Hepatocyte (in vitro differentiated cells): Measurements from ENCODE around the gene ZBTB26. TPM values are rescaled to one million over a fixed set of nuclear protein-coding genes. Genes with fewer than 3 reads are reported as not detected.
A peak's percentile ranks its signal among the peaks of the same experiment; 100 is the strongest.

Experiments used
- DNase-seq: peaks from one replicate; pipeline ENCODE4 v3.0.0-alpha.2; 2016; ENCODE audit warnings: low spot score
- H2AFZ ChIP-seq: fragments of 200-600 bp; sonication (generic); 2 replicates; pipeline ENCODE4 v1.6.0; 2016; ENCODE audit warnings: antibody characterized with exemption, mild to moderate bottlenecking
- H3K27ac ChIP-seq: fragments of 200-600 bp; sonication (generic); 2 replicates; pipeline ENCODE4 v1.5.1; 2016; ENCODE audit warnings: mild to moderate bottlenecking
- H3K27me3 ChIP-seq: fragments of 200-600 bp; sonication (generic); 2 replicates; pipeline ENCODE4 v1.6.1; 2016
- H3K36me3 ChIP-seq: fragments of 200-600 bp; sonication (generic); replicated peaks from 2 replicates; pipeline ENCODE4 v1.5.1; 2016; ENCODE audit warnings: low read depth; ENCODE audit not compliant: insufficient read depth
- H3K4me1 ChIP-seq: fragments of 200-600 bp; sonication (generic); 2 replicates; pipeline ENCODE4 v1.5.1; 2016; ENCODE audit warnings: mild to moderate bottlenecking, moderate library complexity; ENCODE audit not compliant: insufficient read depth
- H3K4me2 ChIP-seq: fragments of 200-600 bp; sonication (generic); 2 replicates; pipeline ENCODE4 v1.6.0; 2016
- H3K4me3 ChIP-seq: fragments of 200-600 bp; sonication (generic); 2 replicates; pipeline ENCODE4 v1.5.1; 2016; ENCODE audit warnings: mild to moderate bottlenecking
- H3K79me2 ChIP-seq: fragments of 200-600 bp; sonication (generic); 2 replicates; pipeline ENCODE4 v1.6.0; 2017; ENCODE audit warnings: mild to moderate bottlenecking
- H3K9me2 ChIP-seq: fragments of 200-600 bp; sonication (generic); replicated peaks from 2 replicates; pipeline ENCODE4 v1.6.0; 2017; ENCODE audit warnings: mild to moderate bottlenecking; ENCODE audit not compliant: insufficient read depth
- H3K9me3 ChIP-seq: fragments of 200-600 bp; sonication (generic); 2 replicates; pipeline ENCODE4 v1.5.1; 2016; ENCODE audit warnings: low read depth, mild to moderate bottlenecking
- H4K20me1 ChIP-seq: fragments of 200-600 bp; sonication (generic); 2 replicates; pipeline ENCODE4 v1.6.0; 2016; ENCODE audit warnings: mild to moderate bottlenecking; ENCODE audit not compliant: insufficient read depth, poor library complexity, severe bottlenecking
- EZH2 ChIP-seq: fragments of 200-600 bp; sonication (generic); IDR thresholded peaks from 2 replicates; pipeline ENCODE4 v1.6.1; 2016; ENCODE audit warnings: antibody characterized with exemption, mild to moderate bottlenecking, borderline replicate concordance
- EZH2phosphoT487 ChIP-seq: fragments of 200-600 bp; sonication (generic); IDR thresholded peaks from one replicate; pipeline ENCODE4 v1.6.1; 2018; ENCODE audit warnings: antibody characterized with exemption, mild to moderate bottlenecking, low read depth, moderate library complexity; ENCODE audit not compliant: unreplicated experiment, severe bottlenecking
- WGBS: methylation state at CpG from one replicate; pipeline ENCODE4 v1.1.6; 2016; ENCODE audit warnings: low lambda C conversion rate; ENCODE audit errors: missing lambda C conversion rate; 5-methylcytosine and 5-hydroxymethylcytosine counted together
- polyA plus RNA-seq: library from polyadenylated mRNA; unstranded; fragments of >200 nt; fragmentation: Nextera tagmentation; extraction: Ambion mirVana; gene quantifications from 2 replicates; pipeline ENCODE4 v1.2.1, GENCODE V29; 2016
- total RNA-seq: library from RNA; depleted of rRNA; stranded (reverse); fragments of >200 nt; gene quantifications from 2 replicates; pipeline ENCODE4 v1.2.3, GENCODE V29; 2014
- TF ChIP-seq, protein P1 (sequence below): fragments of 200-600 bp; sonication (generic); IDR thresholded peaks from 2 replicates; pipeline ENCODE4 v1.5.1; 2016; ENCODE audit warnings: antibody characterized with exemption, mild to moderate bottlenecking; ENCODE audit not compliant: poor library complexity

The ZBTB26 gene
- total and polyA plus RNA-seq, 2 experiments from 2014 or later, result 2.9 to 7.7 TPM

DNA sequence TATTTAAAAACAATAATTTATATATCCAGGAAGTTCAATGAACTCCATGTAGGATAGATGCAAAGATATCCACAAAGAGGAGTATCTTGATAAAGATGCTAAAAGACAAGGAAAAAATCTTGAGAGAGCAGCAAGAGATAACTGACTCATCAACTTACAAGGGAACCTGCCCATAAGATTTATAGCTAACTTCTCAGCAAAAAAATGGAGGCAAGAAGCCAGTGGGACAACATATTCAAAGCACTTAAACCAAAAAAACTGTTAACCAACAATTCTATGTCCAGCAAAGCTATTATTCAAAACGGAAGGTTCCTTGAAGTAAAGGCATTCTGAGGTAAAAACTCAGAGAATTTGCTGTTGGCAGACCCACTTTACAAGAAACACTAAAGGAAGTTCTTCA lies 29.8 kb upstream of the ZBTB26 start:
- Histone ChIP-seq H3K27me3 (no peaks in the 10 kb centered on the region), H4K20me1 (peaks cover 2% of the 10 kb centered on the region), H3K79me2 (peaks cover 33% of the 10 kb centered on the region), H3K36me3 (no peaks in the 10 kb centered on the region), H3K9me2 (no peaks in the 10 kb centered on the region), H3K4me3 (no peak overlapping the region), H3K4me2 (no peak overlapping the region), H3K27ac (no peak overlapping the region), H3K4me1 (no peaks in the 10 kb centered on the region), H3K9me3 (no peaks in the 10 kb centered on the region), H2AFZ (no peak overlapping the region)
- no peak for DNase-seq
- 76% methylated on average over 1 of the region's 1 CpG for WGBS
- TF ChIP-seq EZH2phosphoT487, result no peak
- no peak for TF ChIP-seq EZH2
- TF ChIP-seq, protein P1, sequence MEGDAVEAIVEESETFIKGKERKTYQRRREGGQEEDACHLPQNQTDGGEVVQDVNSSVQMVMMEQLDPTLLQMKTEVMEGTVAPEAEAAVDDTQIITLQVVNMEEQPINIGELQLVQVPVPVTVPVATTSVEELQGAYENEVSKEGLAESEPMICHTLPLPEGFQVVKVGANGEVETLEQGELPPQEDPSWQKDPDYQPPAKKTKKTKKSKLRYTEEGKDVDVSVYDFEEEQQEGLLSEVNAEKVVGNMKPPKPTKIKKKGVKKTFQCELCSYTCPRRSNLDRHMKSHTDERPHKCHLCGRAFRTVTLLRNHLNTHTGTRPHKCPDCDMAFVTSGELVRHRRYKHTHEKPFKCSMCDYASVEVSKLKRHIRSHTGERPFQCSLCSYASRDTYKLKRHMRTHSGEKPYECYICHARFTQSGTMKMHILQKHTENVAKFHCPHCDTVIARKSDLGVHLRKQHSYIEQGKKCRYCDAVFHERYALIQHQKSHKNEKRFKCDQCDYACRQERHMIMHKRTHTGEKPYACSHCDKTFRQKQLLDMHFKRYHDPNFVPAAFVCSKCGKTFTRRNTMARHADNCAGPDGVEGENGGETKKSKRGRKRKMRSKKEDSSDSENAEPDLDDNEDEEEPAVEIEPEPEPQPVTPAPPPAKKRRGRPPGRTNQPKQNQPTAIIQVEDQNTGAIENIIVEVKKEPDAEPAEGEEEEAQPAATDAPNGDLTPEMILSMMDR, result no peak

DNA sequence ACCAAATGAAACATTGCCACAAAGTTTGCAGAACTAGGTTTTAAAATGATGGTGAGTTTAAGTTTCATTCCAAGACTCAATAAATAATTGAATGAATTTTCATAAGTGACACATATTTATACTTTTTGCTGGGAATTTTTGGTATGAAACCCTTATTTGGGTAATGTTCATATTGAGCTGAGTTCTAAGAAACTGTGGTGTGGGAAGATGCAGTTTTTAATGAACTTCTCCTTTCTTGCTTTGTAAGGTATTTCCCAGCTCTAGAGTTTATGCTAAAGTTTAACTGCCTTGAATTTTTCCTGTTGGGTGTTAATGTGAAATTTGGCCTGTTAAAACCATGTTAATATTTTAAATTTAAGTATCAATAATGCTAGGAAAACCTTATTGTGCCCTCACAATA lies 24.6 kb upstream of the ZBTB26 start:
- DNase-seq, result no peak
- H3K36me3 ChIP-seq, result no peaks in the 10 kb centered on the region
- H2AFZ ChIP-seq, result no peak overlapping the region
- H4K20me1 ChIP-seq, result peaks cover 38% of the 10 kb centered on the region
- no peaks in the 10 kb centered on the region for H3K9me3 ChIP-seq
- no peak overlapping the region for H3K4me3 ChIP-seq
- peaks cover 71% of the 10 kb centered on the region for H3K79me2 ChIP-seq
- H3K27me3 ChIP-seq, result no peaks in the 10 kb centered on the region
- peaks cover 9% of the 10 kb centered on the region for H3K4me1 ChIP-seq
- no peak overlapping the region for H3K4me2 ChIP-seq
- TF ChIP-seq EZH2phosphoT487, result no peak
- TF ChIP-seq EZH2, result no peak
- TF ChIP-seq, protein P1, result no peak
- no peaks in the 10 kb centered on the region for H3K9me2 ChIP-seq
- no peak overlapping the region for H3K27ac ChIP-seq

DNA sequence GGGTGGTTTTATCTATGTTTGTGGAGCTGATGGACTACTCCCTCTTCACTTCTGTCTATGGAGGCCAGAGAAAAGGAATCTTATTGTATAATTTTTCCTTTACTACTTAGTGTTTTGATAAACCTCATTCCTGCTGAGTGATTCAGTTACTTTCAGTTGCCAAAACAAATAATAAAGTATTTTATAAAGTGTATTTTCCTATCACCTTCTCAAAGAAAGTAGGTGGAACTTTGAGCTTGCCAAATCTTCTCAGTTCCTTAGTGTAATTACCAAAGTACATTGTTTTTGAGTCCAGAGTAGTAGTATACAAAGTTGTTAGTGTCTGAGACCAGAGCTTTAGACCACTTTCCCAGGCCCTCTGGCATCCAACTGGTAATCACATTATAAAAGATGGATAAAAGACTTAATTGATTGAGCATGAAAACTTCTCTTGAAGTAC lies 23.0 kb upstream of the ZBTB26 start:
- peaks cover 9% of the 10 kb centered on the region for H3K4me1 ChIP-seq
- TF ChIP-seq, protein P1, result no peak
- TF ChIP-seq EZH2phosphoT487, result no peak
- no peak for TF ChIP-seq EZH2
- peaks cover 88% of the 10 kb centered on the region for H3K79me2 ChIP-seq
- DNase-seq, result no peak
- H3K4me2 ChIP-seq, result no peak overlapping the region
- H3K27ac ChIP-seq, result peak overlapping the region; percentile 14
- no peaks in the 10 kb centered on the region for H3K9me3 ChIP-seq
- no peaks in the 10 kb centered on the region for H3K27me3 ChIP-seq
- no peaks in the 10 kb centered on the region for H3K9me2 ChIP-seq
- no peaks in the 10 kb centered on the region for H3K36me3 ChIP-seq
- H4K20me1 ChIP-seq, result peaks cover 54% of the 10 kb centered on the region
- no peak overlapping the region for H2AFZ ChIP-seq
- H3K4me3 ChIP-seq, result no peak overlapping the region

DNA sequence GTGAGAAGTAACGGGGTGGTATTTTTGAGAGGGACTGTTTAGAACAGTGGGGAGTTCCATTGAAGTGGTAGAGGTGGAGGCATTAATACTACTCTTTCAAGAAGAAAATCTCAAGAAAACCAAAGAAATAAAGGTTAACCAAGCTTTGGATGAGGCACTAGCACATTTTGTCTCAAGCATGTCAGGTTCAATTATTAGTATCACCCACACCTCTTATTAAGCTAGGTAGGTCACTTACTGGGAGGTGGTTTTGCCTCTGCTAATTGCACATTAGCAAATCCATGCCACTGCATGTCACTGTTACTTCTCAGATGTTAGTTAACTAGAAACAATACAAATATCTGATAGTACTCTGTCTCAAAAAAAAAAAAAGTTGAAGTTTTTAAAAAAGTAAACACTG lies 19.7 kb upstream of the ZBTB26 start:
- H3K4me1 ChIP-seq, result peaks cover 16% of the 10 kb centered on the region
- peaks cover 82% of the 10 kb centered on the region for H4K20me1 ChIP-seq
- H3K36me3 ChIP-seq, result no peaks in the 10 kb centered on the region
- no peak for DNase-seq
- no peak overlapping the region for H3K4me3 ChIP-seq
- H3K9me3 ChIP-seq, result no peaks in the 10 kb centered on the region
- H3K27me3 ChIP-seq, result no peaks in the 10 kb centered on the region
- H3K4me2 ChIP-seq, result no peak overlapping the region
- TF ChIP-seq, protein P1, result no peak
- TF ChIP-seq EZH2phosphoT487 (no peak), EZH2 (no peak)
- no peaks in the 10 kb centered on the region for H3K9me2 ChIP-seq
- H3K79me2 ChIP-seq, result peaks cover 100% of the 10 kb centered on the region
- no peak overlapping the region for H2AFZ ChIP-seq
- WGBS, result 100% methylated on average over 1 of the region's 1 CpG
- no peak overlapping the region for H3K27ac ChIP-seq
